HCT116 (cell line): Measurements from ENCODE around the gene LHCGR. TPM values are rescaled to one million over a fixed set of nuclear protein-coding genes. Genes with fewer than 3 reads are reported as not detected.

Source experiments
- ATAC-seq: fragments of 200-7000 bp; cut with Tn5 transposase; 2 replicates; pipeline ENCODE4 v1.9.1; 2020; ENCODE audit warnings: mild to moderate bottlenecking, moderate library complexity
- BruUV-seq: library from RNA; stranded (reverse); fragments of 400-500 nt; replicated peaks from 2 replicates; lab custom pipeline; 2021; lab: Mats Ljungman, UMichigan
- CTCF ChIA-PET: fragments of 300-600 bp; sonication (Branson Sonifier 250); formaldehyde crosslinking; loops from one replicate; lab custom pipeline; 2021; ENCODE audit warnings: antibody characterized with exemption; lab: Charles Lee
- POLR2A ChIA-PET: fragments of 300-600, 350-600 bp; sonication (Branson Sonifier 250); formaldehyde crosslinking; loops from one replicate; lab custom pipeline; 2021; ENCODE audit warnings: antibody characterized with exemption; lab: Charles Lee
- RAD21 ChIA-PET, 2 experiments: fragments of 300-600 bp; sonication (Branson Sonifier 250); formaldehyde crosslinking; loops; one replicate each; lab custom pipeline; 2023; ENCODE audit warnings: low total read pairs in 2 of 2; ENCODE audit not compliant: uncharacterized antibody in 2 of 2, unreplicated experiment in 2 of 2, low non-redundant PET in 1 of 2; lab: Charles Lee
- DNase-seq: peaks from one replicate; pipeline ENCODE4 v3.0.0-alpha.2; 2010; ENCODE audit warnings: low read depth, low spot score
- H2AFZ ChIP-seq: fragments of 200-600 bp; shearing (Covaris generic), sonication (generic); 2 replicates; pipeline ENCODE4 v1.6.1; 2017; ENCODE audit warnings: low read depth, mixed run types, mixed read lengths, antibody characterized with exemption, low read length; ENCODE audit not compliant: poor library complexity, severe bottlenecking
- H3K27ac ChIP-seq: 2 replicates; pipeline ENCODE4 v1.5.1; 2012; ENCODE audit warnings: low read depth, low read length
- H3K27me3 ChIP-seq: fragments of 200-600 bp; sonication (generic); 2 replicates; pipeline ENCODE4 v1.6.1; 2016; ENCODE audit warnings: mixed run types, low read length, mixed read lengths; ENCODE audit not compliant: insufficient read depth
- H3K36me3 ChIP-seq, 2 experiments: fragments of 200-500 bp in 1 of 2; fragments of 200-600 bp in 1 of 2; sonication (Bioruptor generic) in 1 of 2; sonication (generic) in 1 of 2; 2 replicates each; pipeline versions ENCODE4 v1.5.1 to v1.6.1; 2014 to 2016; ENCODE audit warnings: low read length in 2 of 2, inconsistent platforms in 1 of 2, mixed read lengths in 1 of 2, mixed run types in 1 of 2; ENCODE audit not compliant: insufficient read depth in 2 of 2, control insufficient read depth in 1 of 2
- H3K4me1 ChIP-seq, 2 experiments: fragments of 200-600 bp in 1 of 2; sonication (generic) in 1 of 2; 2 replicates each; pipeline versions ENCODE4 v1.5.1 to v1.6.1; 2012 to 2017; ENCODE audit warnings: low read length in 2 of 2, inconsistent platforms in 1 of 2, mild to moderate bottlenecking in 1 of 2, mixed read lengths in 1 of 2, mixed run types in 1 of 2, moderate library complexity in 1 of 2; ENCODE audit not compliant: insufficient read depth in 2 of 2, control insufficient read depth in 1 of 2
- H3K4me2 ChIP-seq: fragments of 200-600 bp; sonication (generic); 2 replicates; pipeline ENCODE4 v1.6.1; 2017; ENCODE audit warnings: mixed run types, low read length, mixed read lengths
- H3K4me3 ChIP-seq, 2 experiments: fragments of 200-600 bp in 1 of 2; sonication (generic) in 1 of 2; replicated peaks in 1 of 2; 2 replicates each; pipeline ENCODE4 v1.5.1; 2011 to 2016; ENCODE audit warnings: low read length in 2 of 2, control low read depth in 1 of 2, low read depth in 1 of 2, mild to moderate bottlenecking in 1 of 2, mixed read lengths in 1 of 2, mixed run types in 1 of 2
- H3K79me2 ChIP-seq: fragments of 200-600 bp; sonication (generic); 2 replicates; pipeline ENCODE4 v1.6.1; 2017; ENCODE audit warnings: mild to moderate bottlenecking, mixed run types, low read length, moderate library complexity, mixed read lengths; ENCODE audit not compliant: insufficient read depth
- H3K9ac ChIP-seq: fragments of 200-600 bp; sonication (generic); 2 replicates; pipeline ENCODE4 v1.6.1; 2016; ENCODE audit warnings: low read length, mixed read lengths
- H3K9me2 ChIP-seq: fragments of 200-600 bp; sonication (generic), shearing (Covaris generic); 2 replicates; pipeline ENCODE4 v1.6.1; 2017; ENCODE audit warnings: mixed run types, mild to moderate bottlenecking, moderate library complexity; ENCODE audit not compliant: insufficient read depth
- H3K9me3 ChIP-seq, 2 experiments: fragments of 200-500 bp in 1 of 2; fragments of 200-600 bp in 1 of 2; sonication (Bioruptor generic) in 1 of 2; sonication (generic) in 1 of 2; 2 replicates each; pipeline ENCODE4 v1.6.1; 2014 to 2017; ENCODE audit warnings: low read length in 2 of 2, mixed read lengths in 2 of 2, inconsistent platforms in 1 of 2, low read depth in 1 of 2, mild to moderate bottlenecking in 1 of 2, mixed run types in 1 of 2, moderate library complexity in 1 of 2; ENCODE audit not compliant: control insufficient read depth in 1 of 2, insufficient read depth in 1 of 2
- H4K20me1 ChIP-seq: fragments of 200-600 bp; sonication (generic), shearing (Covaris generic); 2 replicates; pipeline ENCODE4 v1.6.1; 2017; ENCODE audit warnings: mixed run types, mild to moderate bottlenecking, moderate library complexity; ENCODE audit not compliant: insufficient read depth
- CBX3 ChIP-seq: IDR thresholded peaks from 2 replicates; pipeline ENCODE4 v1.6.1; 2012; ENCODE audit warnings: low read depth
- CEBPB ChIP-seq: IDR thresholded peaks from 2 replicates; pipeline ENCODE4 v1.6.1; 2012; ENCODE audit warnings: low read depth
- EGR1 ChIP-seq: IDR thresholded peaks from 2 replicates; pipeline ENCODE4 v1.6.1; 2012; ENCODE audit warnings: low read depth
- ELF1 ChIP-seq: IDR thresholded peaks from 2 replicates; pipeline ENCODE4 v1.6.1; 2012; ENCODE audit warnings: low read depth, borderline replicate concordance
- EZH2phosphoT487 ChIP-seq: fragments of 200-600 bp; IDR thresholded peaks from 2 replicates; pipeline ENCODE4 v1.6.1; 2018; ENCODE audit warnings: antibody characterized with exemption, borderline replicate concordance
- JUND ChIP-seq: IDR thresholded peaks from 2 replicates; pipeline ENCODE4 v1.6.1; 2012
- POLR2A ChIP-seq: IDR thresholded peaks from 2 replicates; pipeline ENCODE4 v1.7.0; 2011; ENCODE audit warnings: borderline replicate concordance; ENCODE audit not compliant: insufficient read depth, insufficient read length; ENCODE audit errors: extremely low read depth
- POLR2AphosphoS5 ChIP-seq: IDR thresholded peaks from 2 replicates; pipeline ENCODE4 v1.6.1; 2011; ENCODE audit warnings: mild to moderate bottlenecking, low read depth, low read length, moderate library complexity
- RAD21 ChIP-seq: IDR thresholded peaks from 2 replicates; pipeline ENCODE4 v1.6.1; 2012; ENCODE audit warnings: low read depth, mild to moderate bottlenecking
- SIN3A ChIP-seq: IDR thresholded peaks from 2 replicates; pipeline ENCODE4 v1.6.1; 2012; ENCODE audit warnings: low read depth
- SP1 ChIP-seq: IDR thresholded peaks from 2 replicates; pipeline ENCODE4 v1.6.1; 2012; ENCODE audit warnings: low read depth
- SRF ChIP-seq: IDR thresholded peaks from 2 replicates; pipeline ENCODE4 v1.6.1; 2012; ENCODE audit warnings: low read depth
- YY1 ChIP-seq: IDR thresholded peaks from 2 replicates; pipeline ENCODE4 v1.6.1; 2011; ENCODE audit warnings: low read length, low read depth, moderate library complexity, mild to moderate bottlenecking; ENCODE audit not compliant: insufficient replicate concordance; ENCODE audit errors: extremely low read depth
- ZFX ChIP-seq: fragments of 450-650 bp; IDR thresholded peaks from 2 replicates; pipeline ENCODE4 v1.6.1; 2017
- ZNF274 ChIP-seq: fragments of 200-500 bp; sonication (Bioruptor generic); IDR thresholded peaks from 2 replicates; pipeline ENCODE4 v1.6.1; 2014; ENCODE audit warnings: mild to moderate bottlenecking, low read depth, low read length, inconsistent platforms
- intact Hi-C: fragments of 100-400 bp; cut with micrococcal nuclease; formaldehyde crosslinking; loops from 2 replicates; pipeline ENCODE4 v1.10.0; 2022
- total RNA-seq: library from RNA; stranded (reverse); gene quantifications from one replicate; pipeline ENCODE4 v1.2.1, GENCODE V29; 2021; ENCODE audit not compliant: unreplicated experiment
- TF ChIP-seq, protein P1 (sequence below): IDR thresholded peaks from 2 replicates; pipeline ENCODE4 v1.6.1; 2011; ENCODE audit warnings: mild to moderate bottlenecking, low read length, moderate library complexity; ENCODE audit not compliant: insufficient replicate concordance; ENCODE audit errors: extremely low read depth
- TF ChIP-seq, protein P2 (sequence below): IDR thresholded peaks from 2 replicates; pipeline ENCODE4 v1.6.1; 2012
- TF ChIP-seq, protein P3 (sequence below), 3 experiments: fragments of 200-600 bp in 1 of 3; sonication (generic) in 1 of 3; IDR thresholded peaks in 2 of 3; conservative IDR thresholded peaks in 1 of 3; 2 replicates each; pipeline ENCODE4 v1.5.1; 2012 to 2017; ENCODE audit warnings: low read depth in 2 of 3, low read length in 2 of 3, antibody characterized with exemption in 1 of 3, borderline replicate concordance in 1 of 3, control low read depth in 1 of 3, mild to moderate bottlenecking in 1 of 3, mixed read lengths in 1 of 3, mixed run types in 1 of 3, moderate library complexity in 1 of 3; ENCODE audit not compliant: insufficient read depth in 1 of 3

Gene LHCGR
- total RNA-seq, 1 experiment from 2014 or later = not detected

DNA sequence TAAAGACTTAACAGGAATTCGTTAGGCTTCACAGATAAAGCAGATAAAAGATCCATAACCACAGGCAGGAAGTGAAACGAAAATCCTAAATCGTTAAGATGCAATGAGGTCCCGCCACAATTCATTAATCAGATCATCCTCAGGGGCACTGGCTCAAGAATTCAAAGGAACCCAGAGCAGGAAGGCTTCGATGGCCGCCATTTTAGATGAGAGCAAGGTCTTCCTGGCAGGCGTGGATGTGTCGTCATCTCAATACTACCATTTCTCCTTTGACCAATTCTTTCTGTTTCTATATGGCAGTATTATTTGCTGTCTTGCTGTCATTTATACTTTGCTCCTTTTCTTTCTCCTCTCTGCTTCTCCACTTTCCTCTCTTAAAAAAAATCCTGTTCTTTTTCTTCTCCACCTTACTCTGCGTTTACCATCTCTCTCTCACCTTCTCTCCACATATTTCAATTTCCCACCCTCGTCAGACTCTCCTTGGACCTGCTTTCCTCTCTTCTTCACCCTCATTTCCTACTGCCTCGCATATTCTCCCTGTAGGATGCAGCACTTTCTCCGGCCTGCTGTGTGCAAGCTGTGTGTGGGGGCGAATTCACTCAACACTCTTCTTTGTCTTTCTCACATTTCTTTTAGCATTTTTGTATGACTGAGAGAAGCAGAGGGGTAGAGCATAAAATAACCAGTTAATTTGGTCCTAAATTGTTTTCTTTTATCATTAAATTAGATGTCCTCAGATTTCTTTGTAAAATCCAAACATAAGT is 35.1 kb upstream of the LHCGR start:
- BruUV-seq = no TSS peak
- no peak overlapping the region for H2AFZ ChIP-seq
- POLR2A ChIA-PET = no interaction called here
- H3K4me1 ChIP-seq = no peaks in the 10 kb centered on the region
- H3K4me2 ChIP-seq = no peak overlapping the region
- CTCF ChIA-PET = no interaction called here
- intact Hi-C loops = no loop called here
- TF ChIP-seq CBX3 = no peak
- peaks cover 11% of the 10 kb centered on the region; the same call in 1 of the 2 replicates for H3K27me3 ChIP-seq
- DNase-seq (no peak), ATAC-seq (no peak)
- H3K27ac ChIP-seq = no peak overlapping the region
- H3K9ac ChIP-seq = no peak overlapping the region
- no peaks in the 10 kb centered on the region for H3K9me2 ChIP-seq
- RAD21 ChIA-PET = no interaction called here
- H3K79me2 ChIP-seq = no peaks in the 10 kb centered on the region
- no peaks in the 10 kb centered on the region for H3K9me3 ChIP-seq
- H4K20me1 ChIP-seq = no peaks in the 10 kb centered on the region
- no peak overlapping the region for H3K4me3 ChIP-seq
- H3K36me3 ChIP-seq = no peaks in the 10 kb centered on the region

- ATAC-seq = no peak
- Histone ChIP-seq H2AFZ (no peak overlapping the region), H4K20me1 (no peaks in the 10 kb centered on the region), H3K79me2 (no peaks in the 10 kb centered on the region), H3K9me2 (no peaks in the 10 kb centered on the region), H3K9me3 (no peaks in the 10 kb centered on the region), H3K9ac (no peak overlapping the region), H3K27ac (no peak overlapping the region), H3K36me3 (no peaks in the 10 kb centered on the region), H3K4me1 (no peaks in the 10 kb centered on the region), H3K4me2 (no peak overlapping the region), H3K4me3 (no peak overlapping the region), H3K27me3 (peaks cover 6% of the 10 kb centered on the region; the same call in 1 of the 2 replicates)
- POLR2A ChIA-PET = no interaction called here
- RAD21 ChIA-PET = no interaction called here
- CTCF ChIA-PET = no interaction called here
- BruUV-seq = no TSS peak
- intact Hi-C loops = no loop called here
- no peak for DNase-seq
- TF ChIP-seq SIN3A (no peak), JUND (no peak), YY1 (no peak), CEBPB (no peak), POLR2AphosphoS5 (no peak), ZNF274 (no peak), SRF (no peak), SP1 (no peak), EGR1 (no peak), CBX3 (no peak), ZFX (no peak), RAD21 (no peak), EZH2phosphoT487 (no peak), ELF1 (no peak), POLR2A (no peak)
- TF ChIP-seq, protein P1, sequence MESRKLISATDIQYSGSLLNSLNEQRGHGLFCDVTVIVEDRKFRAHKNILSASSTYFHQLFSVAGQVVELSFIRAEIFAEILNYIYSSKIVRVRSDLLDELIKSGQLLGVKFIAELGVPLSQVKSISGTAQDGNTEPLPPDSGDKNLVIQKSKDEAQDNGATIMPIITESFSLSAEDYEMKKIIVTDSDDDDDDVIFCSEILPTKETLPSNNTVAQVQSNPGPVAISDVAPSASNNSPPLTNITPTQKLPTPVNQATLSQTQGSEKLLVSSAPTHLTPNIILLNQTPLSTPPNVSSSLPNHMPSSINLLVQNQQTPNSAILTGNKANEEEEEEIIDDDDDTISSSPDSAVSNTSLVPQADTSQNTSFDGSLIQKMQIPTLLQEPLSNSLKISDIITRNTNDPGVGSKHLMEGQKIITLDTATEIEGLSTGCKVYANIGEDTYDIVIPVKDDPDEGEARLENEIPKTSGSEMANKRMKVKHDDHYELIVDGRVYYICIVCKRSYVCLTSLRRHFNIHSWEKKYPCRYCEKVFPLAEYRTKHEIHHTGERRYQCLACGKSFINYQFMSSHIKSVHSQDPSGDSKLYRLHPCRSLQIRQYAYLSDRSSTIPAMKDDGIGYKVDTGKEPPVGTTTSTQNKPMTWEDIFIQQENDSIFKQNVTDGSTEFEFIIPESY = no peak
- TF ChIP-seq, protein P2, sequence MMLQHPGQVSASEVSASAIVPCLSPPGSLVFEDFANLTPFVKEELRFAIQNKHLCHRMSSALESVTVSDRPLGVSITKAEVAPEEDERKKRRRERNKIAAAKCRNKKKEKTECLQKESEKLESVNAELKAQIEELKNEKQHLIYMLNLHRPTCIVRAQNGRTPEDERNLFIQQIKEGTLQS = no peak
- TF ChIP-seq, protein P3, sequence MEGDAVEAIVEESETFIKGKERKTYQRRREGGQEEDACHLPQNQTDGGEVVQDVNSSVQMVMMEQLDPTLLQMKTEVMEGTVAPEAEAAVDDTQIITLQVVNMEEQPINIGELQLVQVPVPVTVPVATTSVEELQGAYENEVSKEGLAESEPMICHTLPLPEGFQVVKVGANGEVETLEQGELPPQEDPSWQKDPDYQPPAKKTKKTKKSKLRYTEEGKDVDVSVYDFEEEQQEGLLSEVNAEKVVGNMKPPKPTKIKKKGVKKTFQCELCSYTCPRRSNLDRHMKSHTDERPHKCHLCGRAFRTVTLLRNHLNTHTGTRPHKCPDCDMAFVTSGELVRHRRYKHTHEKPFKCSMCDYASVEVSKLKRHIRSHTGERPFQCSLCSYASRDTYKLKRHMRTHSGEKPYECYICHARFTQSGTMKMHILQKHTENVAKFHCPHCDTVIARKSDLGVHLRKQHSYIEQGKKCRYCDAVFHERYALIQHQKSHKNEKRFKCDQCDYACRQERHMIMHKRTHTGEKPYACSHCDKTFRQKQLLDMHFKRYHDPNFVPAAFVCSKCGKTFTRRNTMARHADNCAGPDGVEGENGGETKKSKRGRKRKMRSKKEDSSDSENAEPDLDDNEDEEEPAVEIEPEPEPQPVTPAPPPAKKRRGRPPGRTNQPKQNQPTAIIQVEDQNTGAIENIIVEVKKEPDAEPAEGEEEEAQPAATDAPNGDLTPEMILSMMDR (IDR thresholded peaks at IDR 0.05 in 2 of 3, conservative IDR thresholded peaks at IDR 0.05 in 1 of 3; ENCODE audit: borderline replicate concordance in 1 of 3, insufficient read depth in 1 of 3, low read depth in 2 of 3, low read length in 2 of 3) = no peak
Observed at GRCh38 chr2:48787580-48787979, 32.1 kb upstream of the LHCGR start.
